NCI-H1417 (cell line): Measurements from ENCODE around the gene ATPAF2.
A peak's percentile ranks its signal among the peaks of the same experiment; 100 is the strongest.

ENCODE experiments used
- DNase-seq, 3 experiments: peaks; one replicate each; lab custom pipeline; 2025; lab: John Stamatoyannopoulos, UW

The ATPAF2 gene

GRCh38 chr17:18039535-18040260, 730 bp upstream of the ATPAF2 start:
- peak; percentile 15 to 80 (median 41) for DNase-seq

- DNase-seq, result peak in 1 of 3 experiments; percentile 17
These were observed 668 bp downstream of the ATPAF2 start for GRCh38 chr17:18038149-18038850.

- DNase-seq, result no peak
These were observed 1.5 kb downstream of the ATPAF2 start for GRCh38 chr17:18037486-18037885.

GRCh38 chr17:18035704-18036103, 3.3 kb downstream of the ATPAF2 start:
- no peak for DNase-seq

- DNase-seq, result peak; percentile 53 to 82 (median 57)
These were observed 5.4 kb downstream of the ATPAF2 start for GRCh38 chr17:18033442-18034099.

GRCh38 chr17:18031955-18032354, 7.0 kb downstream of the ATPAF2 start:
- no peak for DNase-seq

- DNase-seq, result no peak
These were observed 9.9 kb downstream of the ATPAF2 start for GRCh38 chr17:18028952-18029540.

- DNase-seq, result peak; percentile 8 to 88 (median 74)
These were observed 10.6 kb downstream of the ATPAF2 start for GRCh38 chr17:18028114-18028951.

GRCh38 chr17:18027280-18027679, 11.7 kb downstream of the ATPAF2 start:
- peak in 1 of 3 experiments; percentile 58 for DNase-seq

- no peak for DNase-seq
These were observed 12.8 kb downstream of the ATPAF2 start for GRCh38 chr17:18025945-18026776.

GRCh38 chr17:18025241-18025944, 13.6 kb downstream of the ATPAF2 start:
- no peak for DNase-seq

GRCh38 chr17:18021372-18021771, 17.6 kb downstream of the ATPAF2 start:
- no peak for DNase-seq

- no peak for DNase-seq
These were observed 18.0 kb downstream of the ATPAF2 start for GRCh38 chr17:18020971-18021370.

- no peak for DNase-seq
These were observed 19.2 kb downstream of the ATPAF2 start for GRCh38 chr17:18019838-18020154.

- DNase-seq, result no peak
These were observed 20.5 kb downstream of the ATPAF2 start for GRCh38 chr17:18018411-18018921.

GRCh38 chr17:18017958-18018357, 21.0 kb downstream of the ATPAF2 start:
- DNase-seq, result no peak

GRCh38 chr17:18016426-18016825, 22.5 kb downstream of the ATPAF2 start:
- DNase-seq, result no peak

GRCh38 chr17:18015593-18015992, 23.4 kb downstream of the ATPAF2 start:
- DNase-seq, result peak in 1 of 3 experiments; percentile 4

GRCh38 chr17:18014006-18014405, 25.0 kb downstream of the ATPAF2 start:
- no peak for DNase-seq

GRCh38 chr17:18011286-18011685, 27.7 kb downstream of the ATPAF2 start:
- no peak for DNase-seq
